Epidermal melanocyte (primary cell): ENCODE data around the gene SURF1.
"Not testable (repeated sequence)": the region's sequence is repeated elsewhere in the genome, so short reads cannot be mapped to it uniquely, and the experiment has no call there.

Experiments
- DNase-seq: peaks from one replicate; pipeline ENCODE4 v3.0.0; 2011; ENCODE audit warnings: low spot score; ENCODE audit not compliant: insufficient read length

Gene SURF1

GRCh38 chr9:133323991-133324703 lies 32.1 kb downstream of the SURF1 start:
- no peak for DNase-seq

- no peak for DNase-seq
These were observed 33.1 kb downstream of the SURF1 start for GRCh38 chr9:133323211-133323610.

GRCh38 chr9:133322701-133323100 lies 33.6 kb downstream of the SURF1 start:
- no peak for DNase-seq

GRCh38 chr9:133321411-133321935 lies 34.8 kb downstream of the SURF1 start:
- no peak for DNase-seq

GRCh38 chr9:133320421-133320881 lies 35.8 kb downstream of the SURF1 start:
- no peak for DNase-seq

- DNase-seq = not testable (repeated sequence)
These were observed 38.7 kb downstream of the SURF1 start for GRCh38 chr9:133317551-133317950.

GRCh38 chr9:133315997-133316396 lies 40.3 kb downstream of the SURF1 start:
- DNase-seq = no peak

- DNase-seq = no peak
These were observed 46.7 kb downstream of the SURF1 start for GRCh38 chr9:133309608-133310007.

- no peak for DNase-seq
These were observed 49.0 kb downstream of the SURF1 start for GRCh38 chr9:133307301-133307700.

- no peak for DNase-seq
These were observed 49.8 kb downstream of the SURF1 start for GRCh38 chr9:133306242-133307204.

GRCh38 chr9:133305731-133306130 lies 50.6 kb downstream of the SURF1 start:
- no peak for DNase-seq

GRCh38 chr9:133304477-133305377 lies 51.6 kb downstream of the SURF1 start:
- DNase-seq = no peak

GRCh38 chr9:133304158-133304470 lies 52.2 kb downstream of the SURF1 start:
- DNase-seq = no peak

GRCh38 chr9:133303266-133304157 lies 52.8 kb downstream of the SURF1 start:
- DNase-seq = no peak
